HG02798 (cell line): Measurements from ENCODE around the gene CMIP.
"Not testable (repeated sequence)": the region's sequence is repeated elsewhere in the genome, so short reads cannot be mapped to it uniquely, and the experiment has no call there.

Experiments used
- ATAC-seq: cut with Tn5 transposase; IDR thresholded peaks from one replicate; pipeline ENCODE4 v1.9.1; 2021; ENCODE audit warnings: mild to moderate bottlenecking; ENCODE audit not compliant: unreplicated experiment, poor library complexity

Gene CMIP

DNA sequence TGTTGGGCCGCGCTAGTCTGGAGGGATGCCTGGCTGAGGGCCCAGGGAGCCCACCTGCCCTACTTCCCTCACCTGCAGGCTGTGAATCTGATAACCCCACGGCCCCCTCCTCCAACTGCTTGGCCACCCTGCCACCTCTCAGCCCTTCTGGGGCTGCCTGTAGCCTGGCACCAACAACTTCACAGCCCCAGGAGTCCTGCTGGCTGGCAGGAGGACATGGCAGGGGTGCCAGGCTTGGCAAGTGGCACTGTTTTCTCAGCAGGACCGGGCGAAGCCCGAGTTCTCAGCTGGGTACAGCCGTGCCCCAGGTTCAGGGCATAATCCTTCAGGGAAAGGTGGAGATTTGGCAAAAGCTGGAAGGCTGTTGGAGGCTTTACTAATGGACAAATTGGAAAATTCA is 129.6 kb downstream of the CMIP start:
- ATAC-seq = no peak

DNA sequence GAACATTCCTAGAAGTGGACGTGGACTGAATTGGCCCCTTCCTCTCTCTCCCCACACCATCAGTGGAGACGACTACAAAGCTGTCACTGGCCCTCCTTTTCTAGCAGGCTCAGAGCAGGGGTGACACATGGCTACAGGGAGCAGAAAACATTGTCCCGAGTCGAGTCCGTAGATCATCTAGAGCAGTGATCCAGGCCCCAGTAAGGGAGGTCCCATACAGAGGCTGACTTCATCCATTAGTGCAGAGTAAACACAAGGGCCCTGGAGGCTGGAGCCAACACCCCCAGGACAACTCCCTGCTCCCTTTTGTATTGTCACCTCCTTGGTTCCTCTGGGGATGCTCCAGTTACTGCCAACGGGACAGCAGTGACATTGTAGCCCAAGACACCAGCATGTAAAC is 130.7 kb downstream of the CMIP start:
- no peak for ATAC-seq

DNA sequence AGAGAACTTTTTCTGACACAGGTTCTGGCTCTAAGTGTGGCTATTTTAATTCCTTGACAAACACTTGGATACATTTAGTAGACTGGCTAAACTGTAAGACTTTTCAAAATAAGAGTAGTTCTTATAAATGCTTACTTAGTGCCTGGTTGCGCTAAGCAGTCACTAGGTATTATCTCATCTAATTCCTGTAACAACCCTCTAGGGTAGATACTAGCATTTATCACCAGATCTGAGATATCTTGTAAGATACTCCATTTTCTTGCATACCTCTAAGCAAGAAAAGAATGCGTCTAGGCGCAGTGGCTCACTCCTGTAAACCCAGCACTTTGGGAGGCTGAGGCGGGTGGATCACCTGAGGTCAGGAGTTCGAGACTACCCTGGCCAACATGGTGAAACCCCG is 131.2 kb downstream of the CMIP start:
- no peak for ATAC-seq

DNA sequence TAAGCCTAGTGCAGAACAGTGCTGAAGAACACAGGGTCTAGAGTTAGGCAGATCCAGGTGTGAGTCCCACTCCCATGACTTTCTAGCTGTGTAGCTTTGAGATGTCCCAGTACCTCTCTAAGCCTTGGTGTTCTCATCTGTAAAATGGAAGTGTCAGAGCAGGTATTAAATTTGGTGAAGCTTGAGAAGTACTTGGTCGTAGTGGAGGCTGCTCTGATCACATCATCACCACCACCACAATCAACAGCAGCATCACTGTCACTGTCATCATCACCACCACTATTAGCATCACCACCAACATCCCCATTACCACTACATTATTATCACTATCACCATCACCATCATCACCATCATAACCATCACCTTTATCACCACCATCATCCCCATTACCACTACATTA is 132.1 kb downstream of the CMIP start:
- ATAC-seq = no peak

DNA sequence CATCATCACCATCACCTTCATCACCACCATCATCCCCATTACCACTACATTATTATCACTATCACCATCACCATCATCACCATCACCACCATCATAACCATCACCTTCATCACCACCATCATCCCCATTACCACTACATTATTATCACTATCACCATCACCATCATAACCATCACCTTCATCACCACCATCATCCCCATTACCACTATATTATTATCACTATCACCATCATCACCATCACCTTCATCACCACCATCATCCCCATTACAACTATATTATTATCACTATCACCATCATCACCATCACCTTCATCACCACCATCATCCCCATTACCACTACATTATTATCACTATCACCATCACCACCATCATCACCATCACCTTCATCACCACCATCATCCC is 132.7 kb downstream of the CMIP start:
- not testable (repeated sequence) for ATAC-seq

DNA sequence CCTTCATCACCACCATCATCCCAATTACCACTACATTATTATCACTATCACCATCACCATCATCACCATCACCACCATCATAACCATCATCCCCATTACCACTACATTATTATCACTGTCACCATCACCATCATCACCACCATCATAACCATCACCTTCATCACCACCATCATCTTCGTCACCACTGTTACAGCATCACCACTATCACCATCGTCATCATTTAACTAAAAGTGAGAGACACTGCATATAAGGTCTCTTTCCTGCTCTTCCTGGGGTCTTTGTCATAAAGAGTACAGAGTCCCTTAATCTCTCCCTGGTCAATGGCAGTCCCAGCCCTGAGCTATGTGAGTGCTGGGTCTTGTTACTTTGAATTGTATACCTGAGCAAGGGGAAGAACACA is 133.5 kb downstream of the CMIP start:
- ATAC-seq = no peak

DNA sequence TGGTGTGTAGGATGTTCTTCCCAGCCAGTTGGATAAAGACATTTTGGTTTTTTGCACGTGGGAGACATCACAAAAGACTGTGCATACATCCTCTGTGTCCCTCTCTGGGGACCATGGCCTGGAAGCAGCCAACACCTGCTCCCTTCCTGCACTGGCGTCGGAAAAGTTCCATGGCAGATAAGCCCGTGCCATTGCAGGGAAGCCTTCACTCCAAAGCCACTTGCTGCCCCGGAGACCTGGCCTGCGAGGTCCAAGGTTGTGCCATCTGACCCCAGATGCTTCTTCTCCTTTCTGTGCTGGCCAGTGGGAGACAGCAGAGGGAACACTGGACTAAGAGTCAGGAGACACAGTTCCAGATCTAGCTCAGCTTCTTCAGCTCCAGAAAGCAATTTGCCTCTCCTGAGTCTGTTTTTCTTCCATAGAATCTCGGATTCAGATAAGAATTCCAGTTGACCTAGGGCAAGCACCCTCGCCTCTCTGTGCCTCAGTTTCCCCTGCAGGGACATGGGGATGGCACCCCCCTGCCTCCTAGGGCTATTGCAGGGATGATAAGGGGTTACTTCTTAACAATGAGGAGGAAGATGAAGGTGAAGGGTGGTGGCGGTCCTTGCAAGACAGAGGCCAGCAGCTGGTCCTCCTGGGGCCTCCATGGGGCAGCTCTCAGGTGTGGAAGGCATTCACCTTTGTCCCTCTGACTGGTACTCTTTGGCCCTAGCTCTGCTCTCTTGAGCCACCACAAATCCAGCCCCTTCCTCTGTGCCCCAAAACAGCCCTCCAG is 134.2 kb downstream of the CMIP start:
- ATAC-seq = no peak

DNA sequence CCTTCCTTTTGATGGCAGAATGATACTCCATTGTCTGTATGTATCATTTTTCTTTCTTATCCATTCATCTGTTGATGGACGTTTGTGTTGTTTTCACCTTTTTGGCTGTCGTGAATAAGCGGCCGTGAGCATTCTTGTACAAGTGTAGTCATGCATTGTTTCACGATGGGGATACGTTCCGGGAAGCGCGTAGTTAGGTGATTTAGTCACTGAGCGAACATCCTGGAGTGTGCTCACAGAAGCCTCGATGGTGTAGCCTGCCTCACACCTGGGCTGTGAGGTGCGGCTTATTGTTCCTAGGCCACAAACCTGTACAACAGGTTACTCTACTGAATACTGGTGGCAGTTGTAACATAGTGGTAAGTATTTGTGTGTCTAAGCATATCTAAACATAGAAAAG is 136.5 kb downstream of the CMIP start:
- ATAC-seq = no peak

DNA sequence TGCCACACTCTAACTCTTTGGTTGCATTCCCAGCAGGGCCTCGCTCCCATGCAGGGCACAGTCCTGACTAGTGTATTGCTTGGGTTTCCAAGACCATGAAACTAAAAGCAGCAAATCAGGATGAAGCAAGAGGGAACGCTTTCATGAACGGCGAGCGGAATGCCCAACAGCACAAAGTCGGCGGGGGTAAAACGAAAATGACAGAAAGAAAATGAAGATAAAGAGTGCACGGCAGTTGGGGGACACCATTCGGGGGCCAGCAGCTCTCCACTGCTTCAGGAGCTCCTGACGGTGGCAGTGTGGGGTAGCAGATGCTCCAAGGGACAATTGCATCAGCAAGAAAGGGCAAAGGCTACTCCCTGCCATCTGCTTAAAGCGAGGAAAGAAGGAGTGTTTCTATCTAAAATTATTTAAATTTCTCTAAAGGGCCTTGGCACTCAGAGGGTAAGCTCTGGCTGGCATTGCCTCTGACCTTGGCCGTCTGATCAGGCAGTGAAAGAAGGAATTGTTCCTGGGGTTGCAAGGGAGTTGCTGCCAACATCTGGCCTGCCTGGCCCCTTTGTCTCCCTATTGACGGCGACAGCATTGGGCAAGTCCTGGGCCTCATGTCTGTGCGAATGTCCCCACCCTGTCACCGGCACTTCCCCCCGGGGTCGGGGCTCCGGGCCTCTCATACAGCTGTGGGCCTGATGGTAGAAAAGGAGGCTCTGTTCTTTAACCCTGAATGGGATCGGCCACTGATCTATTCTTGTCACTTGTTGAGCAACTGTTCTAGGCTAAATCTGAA is 138.2 kb downstream of the CMIP start:
- no peak for ATAC-seq

DNA sequence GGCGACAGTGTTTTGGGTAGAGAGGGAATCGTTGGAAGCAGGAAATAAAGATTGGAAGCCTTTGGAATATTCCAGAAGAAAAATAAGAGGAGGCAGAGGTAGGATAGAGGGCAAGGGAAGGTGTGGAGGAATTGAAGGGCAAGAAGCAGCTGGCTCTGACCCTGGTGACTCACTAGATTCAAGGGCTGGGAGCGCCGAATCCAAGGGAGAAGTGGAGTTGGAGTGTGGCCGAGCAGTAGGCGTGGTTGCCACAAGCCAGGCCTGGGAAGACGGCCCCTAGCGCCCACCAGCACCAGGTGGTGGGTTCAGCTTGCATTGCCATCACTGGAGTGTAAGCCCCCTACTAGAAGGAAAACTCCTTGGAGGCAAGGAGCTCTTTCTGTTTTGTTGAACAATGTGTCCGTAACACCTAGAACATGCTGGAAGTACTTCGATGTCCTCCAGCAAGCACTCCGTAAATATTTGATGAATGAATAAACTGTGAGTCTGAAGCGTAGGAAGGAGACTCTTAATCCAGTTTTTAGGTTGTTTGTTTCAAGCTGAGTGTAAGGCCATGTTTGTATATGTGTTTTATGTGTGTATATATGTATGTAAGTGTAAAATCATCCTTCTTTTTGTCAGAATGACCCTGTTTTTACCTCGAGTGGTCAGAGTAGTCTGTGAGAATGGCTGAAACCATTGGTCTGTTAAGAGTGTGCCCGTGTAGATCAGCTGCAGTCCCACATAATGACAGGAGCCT is 139.5 kb downstream of the CMIP start:
- ATAC-seq = no peak

DNA sequence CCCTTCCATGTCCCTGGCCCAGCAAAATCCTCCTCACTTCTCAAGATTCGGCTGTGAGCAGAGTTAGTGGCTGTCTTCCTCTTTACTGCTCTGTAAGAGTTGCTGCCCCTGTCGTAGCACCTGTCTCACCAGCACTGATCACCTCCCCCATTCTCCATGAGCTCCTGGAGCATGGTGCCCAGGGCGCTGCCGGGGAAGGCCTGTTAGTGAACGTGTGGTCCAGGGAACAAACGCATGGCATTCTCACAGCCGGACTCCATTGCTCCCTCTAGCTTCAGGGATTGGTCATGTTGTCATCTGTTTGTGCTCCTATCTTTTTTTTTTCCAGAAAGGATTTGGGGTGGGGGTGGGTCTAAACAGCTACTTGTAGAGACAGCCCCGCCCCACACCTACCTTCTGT is 141.2 kb downstream of the CMIP start:
- ATAC-seq = no peak

DNA sequence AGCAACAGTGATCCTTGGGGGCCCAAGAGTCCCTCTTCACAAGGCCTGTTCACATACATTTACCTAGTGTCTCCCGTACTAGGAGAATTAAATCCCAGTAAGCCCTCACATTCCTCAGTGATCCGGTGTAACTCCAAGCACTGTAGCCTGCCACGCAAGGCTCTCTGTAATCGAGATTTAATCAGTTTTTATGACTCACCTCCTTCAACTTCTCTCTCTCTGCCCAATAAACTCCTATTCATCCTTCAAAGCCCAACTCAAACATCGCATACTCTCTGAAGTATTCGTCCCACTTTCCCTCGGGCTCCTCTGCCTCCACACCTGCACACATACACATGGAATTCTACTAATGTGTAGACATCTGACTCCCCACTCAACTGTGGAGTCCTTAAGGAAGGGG is 141.8 kb downstream of the CMIP start:
- ATAC-seq = no peak

DNA sequence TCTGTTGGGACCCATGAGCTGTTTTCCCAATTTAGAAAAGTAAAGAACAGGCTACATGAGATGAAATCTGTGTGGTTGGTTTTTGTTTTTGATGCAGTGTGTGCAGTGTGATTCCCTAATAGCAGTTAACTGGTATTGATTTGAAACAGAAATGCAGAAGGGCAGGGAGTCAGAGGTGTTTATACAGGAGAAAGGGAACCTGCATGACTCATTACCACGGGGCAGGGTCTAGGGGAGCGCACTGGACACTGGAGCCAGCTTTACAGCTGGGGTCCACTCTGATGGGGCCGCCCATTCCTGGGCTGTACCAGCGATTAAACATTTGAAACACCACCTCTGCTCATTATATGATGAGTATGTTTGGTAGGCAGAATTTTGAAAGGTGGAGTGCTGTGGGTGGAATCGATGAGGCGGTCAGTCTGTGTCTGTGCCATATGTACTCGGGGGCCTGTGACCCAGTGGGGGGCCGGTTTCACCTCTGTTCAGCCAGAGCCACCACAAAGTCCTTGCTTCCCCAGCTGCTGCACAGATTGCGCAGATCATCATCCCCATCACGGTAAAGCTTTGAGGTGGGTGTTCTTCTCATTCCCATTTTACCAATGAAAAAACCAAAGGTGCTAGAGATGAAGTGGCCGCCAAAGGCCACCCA is 142.5 kb downstream of the CMIP start:
- no peak for ATAC-seq

DNA sequence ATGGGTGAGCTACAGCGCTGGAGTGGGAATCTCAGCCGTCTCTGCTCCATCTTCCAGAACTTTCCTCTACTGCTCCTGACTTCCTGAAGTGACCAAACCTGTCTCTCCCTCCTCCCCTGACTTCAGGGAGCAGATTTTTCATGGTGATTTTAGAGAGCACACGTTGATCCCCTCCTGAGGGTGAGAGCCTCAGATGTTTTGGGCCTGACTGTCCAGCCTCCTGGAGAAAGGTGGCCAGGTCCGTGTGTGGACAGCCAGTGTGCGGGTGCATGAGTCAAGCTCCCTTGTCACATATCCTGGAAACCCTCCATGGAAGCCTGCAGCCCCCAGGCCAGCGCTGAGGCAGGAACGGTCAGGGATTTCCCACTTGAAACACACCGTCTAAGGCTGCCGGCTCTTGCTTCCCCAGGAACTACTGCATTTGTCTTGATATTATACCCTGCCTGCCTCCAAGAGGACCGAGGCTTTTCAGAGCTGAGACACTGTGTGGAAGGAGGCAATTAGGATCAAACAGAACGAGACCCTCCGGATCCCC is 143.1 kb downstream of the CMIP start:
- ATAC-seq = no peak

DNA sequence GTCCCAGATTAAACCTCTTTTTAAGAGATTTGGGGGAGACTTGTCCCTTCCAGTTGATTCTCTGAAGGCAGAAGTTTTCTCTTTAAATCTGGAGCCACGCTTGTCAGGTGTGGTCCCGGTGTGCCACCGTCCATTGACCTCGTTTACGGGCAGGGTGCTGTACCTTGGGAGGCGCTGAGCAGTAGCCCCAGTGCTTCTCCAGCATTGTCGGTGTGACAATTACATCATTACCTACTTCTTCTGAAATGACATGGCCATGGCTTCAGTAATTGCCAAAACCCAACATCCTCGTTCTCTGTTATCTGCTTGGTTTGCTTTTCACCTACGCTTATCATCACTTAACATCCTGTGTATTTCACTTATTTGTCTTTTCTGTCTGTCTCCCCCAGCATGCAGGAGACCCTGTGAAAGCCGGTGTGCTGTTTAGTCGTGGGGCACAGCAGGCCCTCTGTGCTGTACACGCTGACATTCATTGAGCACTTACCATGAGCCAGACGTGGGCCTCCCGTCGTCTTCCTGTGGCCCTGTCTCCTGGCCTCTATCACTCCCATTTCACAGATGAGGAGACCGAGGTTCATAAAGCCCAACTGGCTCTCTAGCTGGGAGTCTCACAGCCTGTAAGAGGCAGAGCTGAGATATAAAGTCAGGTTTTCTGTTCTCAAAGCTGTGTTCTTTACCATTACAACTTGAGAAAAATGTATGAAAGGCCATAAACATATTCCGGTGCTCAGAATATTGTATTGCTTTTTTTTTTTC is 143.9 kb downstream of the CMIP start:
- no peak for ATAC-seq

DNA sequence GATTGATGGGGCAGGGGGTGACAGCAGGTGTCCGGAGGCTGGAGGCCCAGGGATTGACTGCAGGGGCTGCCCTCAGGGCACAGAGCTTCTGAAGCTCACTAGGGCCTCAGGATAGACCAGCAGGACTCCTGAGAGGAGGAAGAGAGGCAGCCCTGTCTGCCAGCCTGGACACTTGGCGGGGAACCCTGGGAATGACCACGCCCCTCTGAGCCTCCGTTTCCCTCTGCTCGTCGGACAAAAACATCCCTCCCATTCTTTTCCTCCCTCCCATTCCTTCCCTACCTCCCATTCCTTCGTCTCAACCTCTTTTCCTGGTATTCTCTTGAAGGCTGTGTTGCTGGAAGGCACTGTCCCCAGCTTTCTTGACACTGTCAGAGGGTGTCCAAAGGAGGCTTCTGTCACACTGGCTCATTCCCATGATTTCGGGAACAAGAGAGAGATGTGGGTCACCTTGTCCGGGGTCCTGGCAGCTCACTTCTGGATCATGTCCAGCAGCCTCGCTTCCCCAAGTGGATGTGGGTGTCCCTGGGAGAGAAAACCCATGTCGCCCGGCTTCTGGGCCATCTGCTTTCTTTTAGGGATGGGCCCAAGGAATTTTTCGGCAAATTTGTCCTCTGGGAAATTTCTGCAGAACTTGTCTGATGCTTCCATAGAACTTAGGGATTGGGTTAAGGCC is 145.5 kb downstream of the CMIP start:
- no peak for ATAC-seq

DNA sequence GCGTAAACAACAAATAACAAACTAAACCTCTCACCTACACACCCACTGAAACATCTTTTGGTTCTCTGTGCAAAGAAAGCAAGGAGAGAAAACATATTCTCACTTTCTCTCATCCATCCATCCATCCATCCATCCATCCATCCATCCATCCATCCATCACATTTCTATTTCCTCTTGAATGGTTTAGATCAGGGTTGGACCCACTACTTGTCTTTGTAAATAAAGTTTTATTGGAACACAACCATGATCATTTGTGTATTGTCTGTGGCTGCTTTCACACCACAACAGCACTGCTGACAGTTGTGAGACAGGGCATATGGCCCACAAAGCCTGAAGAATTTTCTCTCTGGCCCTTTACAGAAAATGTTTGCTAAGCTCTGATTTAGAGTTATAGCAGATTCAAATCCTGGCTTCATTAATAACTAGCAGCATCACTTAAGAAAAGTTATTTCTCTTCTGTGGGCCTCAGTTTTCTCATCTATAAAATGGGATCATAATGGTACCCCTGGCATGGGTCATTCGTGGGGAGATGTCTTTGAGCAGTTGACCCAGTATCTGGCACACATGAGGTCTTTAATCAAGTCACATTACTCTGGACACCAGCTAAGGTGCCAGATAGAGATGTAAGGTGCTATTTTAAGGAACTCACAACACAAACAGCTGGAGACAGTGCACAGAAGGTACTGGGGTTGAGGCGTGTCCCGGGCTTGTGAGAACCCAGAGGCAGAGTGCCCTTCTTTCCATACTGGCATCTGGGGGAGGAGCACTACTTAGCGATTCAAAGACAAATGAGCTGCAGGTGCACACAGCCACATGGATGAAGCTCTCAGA is 146.3 kb downstream of the CMIP start:
- no peak for ATAC-seq

DNA sequence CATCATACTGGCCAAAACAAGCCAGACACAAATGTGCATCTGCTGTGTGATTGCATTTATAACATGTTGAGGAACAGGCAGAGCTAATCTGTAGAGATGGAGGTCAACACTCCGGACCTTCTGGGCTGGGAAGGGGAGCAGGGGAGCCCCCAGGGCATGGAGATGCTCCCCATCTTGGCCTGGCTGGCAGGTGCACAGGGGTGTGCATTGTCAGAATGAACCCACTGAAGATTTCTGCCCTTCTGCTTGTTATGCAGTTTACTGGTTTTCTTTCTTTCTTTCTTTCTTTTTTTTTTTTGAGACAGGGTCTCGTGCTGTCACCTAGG is 146.9 kb downstream of the CMIP start:
- no peak for ATAC-seq
